Endometrial microvascular endothelial cells (primary cell): ENCODE measurements around the gene MICU1. TPM values are rescaled to one million over a fixed set of nuclear protein-coding genes. Genes with fewer than 3 reads are reported as not detected.

ENCODE experiments used
- in situ Hi-C: cut with HindIII; loops from 2 replicates; pipeline ENCODE4 v1.10.0; 2017; ENCODE audit warnings: low sequenced_read_pairs, low pct_unique_long_range_greater_than_20kb; ENCODE audit errors: inconsistent ontology term
- total RNA-seq: library from RNA; depleted of rRNA; stranded (reverse); fragments of >200 nt; gene quantifications from one replicate; pipeline ENCODE4 v1.2.3, GENCODE V29; 2015; ENCODE audit errors: inconsistent ontology term

Gene MICU1
- total RNA-seq, 1 donor from 2014 or later: 39.7 TPM

DNA sequence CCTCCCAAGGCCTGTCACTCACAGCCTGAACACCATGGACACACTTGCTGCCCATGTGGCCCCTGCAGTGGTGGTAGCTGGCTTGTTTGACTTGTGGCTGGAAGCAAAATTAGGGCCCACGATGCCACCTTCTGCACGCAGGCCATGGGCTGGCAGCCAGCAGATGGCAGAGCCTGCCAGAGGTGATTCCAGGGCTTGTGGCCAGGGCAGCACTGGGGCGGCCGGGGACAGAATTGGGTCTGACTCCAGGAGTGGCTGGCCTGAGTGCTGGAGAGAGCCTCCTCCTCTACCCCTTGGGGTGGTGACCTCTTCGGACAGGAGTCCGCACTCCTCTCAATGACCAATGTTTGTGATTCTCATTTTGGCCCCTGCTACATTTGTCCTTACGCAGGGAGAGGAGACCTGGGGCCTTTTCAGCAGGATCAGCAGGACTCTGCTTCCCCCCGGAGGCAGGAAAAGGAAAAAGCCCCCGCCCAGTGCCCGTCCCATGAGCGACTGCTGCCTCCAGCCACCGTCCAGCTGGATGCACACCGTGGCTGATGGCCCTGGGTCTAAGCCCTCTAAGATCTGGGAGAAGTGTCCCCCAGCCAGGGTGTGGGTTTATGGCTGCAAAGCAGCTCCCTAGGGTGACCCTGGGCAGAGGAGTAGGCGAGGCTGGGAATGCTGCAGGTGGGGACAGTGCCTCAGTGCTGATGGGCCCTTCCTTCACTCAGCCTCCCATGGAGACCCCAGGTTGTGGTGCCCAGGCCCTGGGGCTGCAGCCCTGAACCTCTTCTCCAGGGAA, 297.6 kb downstream of the MICU1 start:
- in situ Hi-C loops: loop anchor here (10.0 kb wide), 1 partner anchor 53 kb away; the partner anchor contains the start of gene DDIT4

DNA sequence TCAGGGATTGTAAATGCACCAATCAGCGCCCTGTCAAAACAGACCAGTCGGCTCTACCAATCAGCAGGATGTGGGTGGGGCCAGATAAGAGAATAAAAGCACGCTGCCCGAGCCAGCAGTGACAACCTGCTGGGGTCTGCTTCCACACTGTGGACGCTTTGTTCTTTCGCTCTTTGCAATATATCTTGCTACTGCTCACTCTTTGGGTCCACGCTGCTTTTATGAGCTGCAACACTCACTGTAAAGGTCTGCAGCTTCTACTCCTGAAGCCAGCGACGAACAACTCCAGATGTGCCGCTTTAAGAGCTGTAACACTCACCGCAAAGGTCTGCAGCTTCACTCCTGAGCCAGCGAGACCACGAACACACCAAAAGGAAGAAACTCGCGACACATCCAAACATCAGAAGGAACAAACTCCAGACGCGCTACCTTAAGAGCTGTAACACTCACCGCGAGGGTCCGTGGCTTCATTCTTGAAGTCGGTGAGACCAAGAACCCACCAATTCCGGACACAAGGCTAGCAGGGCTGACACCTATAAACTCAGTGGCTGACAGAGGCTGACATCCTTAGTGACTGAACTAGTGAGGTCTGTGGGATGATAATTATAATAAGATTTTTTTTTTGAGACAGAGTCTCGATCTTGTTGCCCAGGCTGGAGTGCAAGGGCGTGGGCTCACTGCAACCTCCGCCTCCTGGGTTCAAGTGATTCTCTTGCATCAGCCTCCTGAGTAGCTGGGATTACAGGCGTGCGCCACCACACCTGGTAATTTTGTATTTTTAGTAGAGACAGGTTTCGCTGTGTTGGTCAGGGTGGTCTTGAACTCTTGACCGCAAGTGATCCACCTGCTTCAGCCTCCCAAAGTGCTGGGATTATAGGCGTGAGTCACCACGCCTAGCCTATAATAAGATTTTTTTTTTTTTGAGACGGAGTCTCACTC, 298.9 kb downstream of the MICU1 start:
- in situ Hi-C loops: loop anchor here (10.0 kb wide), 1 partner anchor 52 kb away; the partner anchor contains the start of gene DDIT4

DNA sequence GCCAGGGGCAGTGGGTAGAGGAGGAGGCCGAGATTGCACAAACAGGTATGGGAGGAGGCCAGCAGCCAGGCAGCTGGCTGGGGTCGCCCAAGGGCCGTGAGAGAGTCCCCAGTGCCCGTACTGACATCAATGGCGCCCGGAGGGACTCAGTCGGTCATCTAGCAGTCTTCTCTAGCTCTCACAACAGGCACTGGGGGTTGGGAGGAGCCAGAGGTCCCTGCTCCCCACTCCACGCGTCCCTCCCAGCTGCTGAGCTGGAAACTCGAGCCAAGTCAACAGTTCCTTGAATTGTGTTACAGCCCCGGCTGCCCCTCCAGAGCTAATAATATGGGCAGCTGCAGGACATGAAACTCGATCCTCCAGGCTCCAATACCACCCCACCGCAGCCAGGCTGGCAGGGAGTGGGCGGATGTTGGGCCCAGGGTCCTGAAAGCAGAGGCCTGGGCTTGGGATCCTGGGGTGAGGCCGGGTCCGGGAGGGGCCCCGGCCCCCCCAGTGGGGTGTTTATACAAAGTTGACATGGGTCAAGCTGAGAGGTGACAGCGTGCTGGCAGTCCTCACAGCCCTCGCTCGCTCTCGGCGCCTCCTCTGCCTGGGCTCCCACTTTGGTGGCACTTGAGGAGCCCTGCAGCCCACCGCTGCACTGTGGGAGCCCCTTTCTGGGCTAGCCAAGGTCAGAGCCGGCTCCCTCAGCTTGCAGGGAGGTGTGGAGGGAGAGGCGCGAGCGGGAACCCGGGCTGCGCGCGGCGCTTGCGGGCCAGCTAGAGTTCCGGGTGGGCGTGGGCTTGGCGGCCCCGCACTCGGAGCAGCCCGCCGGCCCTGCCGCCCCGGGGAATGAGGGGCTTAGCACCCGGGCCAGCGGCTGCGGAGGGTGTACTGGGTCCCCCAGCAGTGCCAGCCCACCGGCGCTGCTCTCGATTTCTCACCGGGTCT, 300.4 kb downstream of the MICU1 start:
- in situ Hi-C loops: loop anchor here (10.0 kb wide), 1 partner anchor 51 kb away; the partner anchor contains the start of gene DDIT4

DNA sequence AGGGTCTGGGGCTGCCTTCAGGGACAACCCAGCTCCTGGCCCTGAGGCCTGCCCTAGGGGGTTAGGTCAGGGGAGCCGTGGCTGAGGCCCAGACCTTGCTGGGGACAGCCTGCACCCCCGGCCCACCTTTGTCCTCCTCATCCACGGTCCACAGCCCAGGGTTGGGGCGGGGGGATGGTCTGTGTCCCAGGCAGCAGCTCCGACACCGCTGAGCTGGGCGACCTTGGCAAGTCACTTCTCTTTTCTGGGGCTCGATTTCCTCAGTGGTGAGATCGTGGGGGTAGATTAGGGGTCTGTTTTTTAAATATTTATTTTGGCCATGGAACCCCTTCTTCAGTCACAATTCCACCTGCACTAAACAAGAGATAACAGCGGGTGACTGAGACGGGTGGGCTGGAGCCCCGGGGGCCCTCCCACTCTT, 302.1 kb downstream of the MICU1 start:
- in situ Hi-C loops: loop anchor here (10.0 kb wide), 1 partner anchor 49 kb away; the partner anchor contains the start of gene DDIT4

DNA sequence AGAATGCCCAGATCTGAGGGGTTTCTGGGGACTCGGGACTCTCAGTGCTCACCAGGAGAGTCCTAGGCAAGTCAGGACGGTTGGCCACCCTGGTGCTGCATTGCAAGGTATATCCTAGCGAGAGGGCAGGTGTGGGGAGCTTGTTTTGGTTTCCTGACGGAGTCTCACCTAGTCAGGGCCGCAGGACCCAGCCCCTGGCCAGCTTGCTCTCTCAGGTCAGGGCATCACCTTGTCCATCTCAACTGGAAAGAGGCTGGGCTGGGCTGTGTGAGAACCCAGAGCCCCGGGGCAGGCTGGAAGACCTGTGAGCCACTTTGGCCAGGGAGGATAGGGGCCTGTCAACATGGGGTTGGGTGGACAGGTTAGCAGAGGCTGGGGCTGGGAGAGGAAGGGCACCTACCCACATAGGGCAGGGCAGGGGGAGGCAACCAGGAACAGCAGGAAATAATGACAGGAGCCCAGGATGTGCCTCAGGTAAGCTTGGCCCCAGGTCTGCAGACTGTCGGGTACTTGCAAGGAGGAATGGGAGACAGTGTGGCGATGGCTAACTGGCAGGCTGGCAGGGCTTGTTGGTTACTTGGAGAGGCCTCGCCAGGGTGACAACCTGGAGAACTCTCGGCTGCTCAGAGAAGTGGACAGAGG, 302.6 kb downstream of the MICU1 start:
- in situ Hi-C loops: loop anchor here (10.0 kb wide), 1 partner anchor 48 kb away; the partner anchor contains the start of gene DDIT4

DNA sequence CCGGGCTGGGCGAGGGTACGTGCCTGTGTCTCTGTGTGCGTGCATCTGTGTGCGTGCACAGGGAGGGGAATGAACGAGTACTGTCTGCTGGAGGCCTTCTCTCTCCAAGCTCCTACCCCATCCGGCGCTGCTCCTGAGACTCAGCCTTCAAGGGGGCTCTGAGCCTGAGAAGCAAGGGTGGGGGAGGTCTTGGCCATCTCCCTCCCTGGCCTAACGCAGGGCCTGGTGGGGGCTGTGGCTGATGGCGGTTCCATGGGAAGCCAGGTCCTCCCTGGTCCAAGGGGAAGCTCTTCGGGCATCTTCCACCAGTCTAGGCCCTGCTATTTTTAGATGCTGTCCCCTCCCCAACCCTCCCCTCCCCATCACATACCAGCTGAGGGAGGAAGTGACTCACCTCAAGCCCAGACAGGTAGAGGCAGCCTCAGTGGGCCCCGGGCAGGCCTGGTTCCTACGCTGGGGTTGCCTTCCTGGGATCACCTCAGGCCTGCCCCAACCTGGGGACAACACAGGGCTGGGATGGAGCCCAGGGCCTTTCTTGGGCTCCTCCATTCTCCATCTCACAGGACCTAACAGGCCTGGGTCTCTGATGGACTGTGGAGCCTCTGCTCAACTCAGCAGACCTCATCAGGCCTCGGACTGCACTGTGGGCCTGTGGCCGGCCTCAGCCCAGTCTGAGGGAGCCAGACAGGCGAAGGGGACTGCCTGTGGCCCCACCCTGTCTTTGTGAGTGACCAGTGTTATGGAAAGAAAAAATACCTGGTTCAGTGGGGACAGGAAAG, 303.4 kb downstream of the MICU1 start:
- in situ Hi-C loops: loop anchor here (10.0 kb wide), 1 partner anchor 48 kb away; the partner anchor contains the start of gene DDIT4

DNA sequence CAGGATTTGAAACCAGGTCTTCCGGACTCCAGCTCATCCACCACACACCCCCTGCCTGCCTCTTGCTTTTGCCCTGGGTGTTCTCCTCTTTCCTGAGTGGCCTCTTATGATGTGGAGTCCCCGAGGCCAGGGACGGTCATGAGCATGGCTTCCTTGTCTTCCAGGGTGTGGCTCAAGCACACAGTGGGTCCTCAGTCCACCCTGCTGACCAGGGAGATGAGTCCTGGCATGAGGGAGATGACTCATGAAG, 303.9 kb downstream of the MICU1 start:
- in situ Hi-C loops: loop anchor here (10.0 kb wide), 1 partner anchor 47 kb away; the partner anchor contains the start of gene DDIT4

DNA sequence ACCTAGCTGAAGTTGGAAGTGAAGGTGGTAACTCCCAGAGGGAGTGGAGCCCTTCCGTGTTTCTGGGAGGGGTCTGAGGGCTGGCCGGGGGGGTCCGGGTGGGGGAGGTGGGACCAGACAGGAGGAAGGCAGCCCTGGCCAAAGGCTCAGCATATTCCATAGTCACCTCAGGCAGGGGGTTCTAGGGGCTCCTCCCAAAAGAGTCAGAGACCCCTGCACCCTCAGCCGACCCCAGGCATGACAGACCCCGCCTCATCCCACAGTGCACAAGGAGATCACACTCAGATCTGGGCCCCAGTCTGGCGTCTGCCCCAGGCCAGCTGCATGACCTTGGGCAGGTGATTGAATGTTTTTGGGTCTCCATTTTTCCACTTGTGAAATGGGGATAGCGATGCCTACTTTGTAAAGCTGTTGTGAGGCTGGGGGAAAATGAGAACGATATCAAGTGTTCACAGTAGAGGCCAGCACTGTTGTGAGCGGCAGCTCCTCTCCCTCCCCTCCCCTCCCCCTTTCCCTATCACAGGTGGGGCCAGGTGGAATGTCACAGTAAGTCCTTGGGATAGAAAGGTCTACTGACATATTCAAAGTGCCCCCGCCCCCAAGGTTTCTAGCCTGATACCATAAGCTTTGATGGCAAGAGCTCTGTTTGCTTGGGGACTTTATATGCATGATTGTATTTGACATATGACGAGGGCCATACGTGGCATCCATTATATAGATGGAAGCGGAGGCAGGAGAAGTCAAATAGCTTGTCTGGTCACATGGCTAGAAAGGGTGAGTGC, 304.4 kb downstream of the MICU1 start:
- in situ Hi-C loops: loop anchor here (10.0 kb wide), 1 partner anchor 47 kb away; the partner anchor contains the start of gene DDIT4

DNA sequence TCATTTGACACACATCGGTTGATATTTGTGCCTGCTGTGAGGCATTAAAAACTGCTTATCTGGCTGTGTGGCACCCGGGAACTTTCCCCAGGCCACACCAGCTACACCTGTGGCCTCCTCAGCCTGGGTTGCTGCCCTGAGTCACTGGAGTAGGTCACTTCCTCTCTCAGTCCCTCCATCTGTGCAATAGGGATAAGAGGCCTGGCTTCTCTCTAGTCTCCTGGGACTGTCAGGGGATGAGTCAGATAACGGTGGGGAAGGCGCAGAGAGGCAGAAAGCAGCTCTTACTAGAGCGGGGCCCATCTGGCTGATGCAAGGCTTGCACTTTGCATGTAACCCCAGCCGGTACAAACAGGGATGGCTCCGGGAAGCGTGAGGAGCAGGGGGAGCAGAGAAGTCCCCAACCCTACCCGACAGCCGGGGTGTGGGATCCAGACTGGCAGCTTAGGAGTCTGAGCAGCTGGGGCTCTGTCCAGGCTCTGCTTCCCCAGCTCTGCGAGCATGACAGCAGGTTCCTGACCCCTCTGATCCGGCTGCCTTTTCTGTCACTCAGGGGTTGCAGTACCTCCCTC, 305.1 kb downstream of the MICU1 start:
- in situ Hi-C loops: loop anchor here (10.0 kb wide), 1 partner anchor 46 kb away; the partner anchor contains the start of gene DDIT4

DNA sequence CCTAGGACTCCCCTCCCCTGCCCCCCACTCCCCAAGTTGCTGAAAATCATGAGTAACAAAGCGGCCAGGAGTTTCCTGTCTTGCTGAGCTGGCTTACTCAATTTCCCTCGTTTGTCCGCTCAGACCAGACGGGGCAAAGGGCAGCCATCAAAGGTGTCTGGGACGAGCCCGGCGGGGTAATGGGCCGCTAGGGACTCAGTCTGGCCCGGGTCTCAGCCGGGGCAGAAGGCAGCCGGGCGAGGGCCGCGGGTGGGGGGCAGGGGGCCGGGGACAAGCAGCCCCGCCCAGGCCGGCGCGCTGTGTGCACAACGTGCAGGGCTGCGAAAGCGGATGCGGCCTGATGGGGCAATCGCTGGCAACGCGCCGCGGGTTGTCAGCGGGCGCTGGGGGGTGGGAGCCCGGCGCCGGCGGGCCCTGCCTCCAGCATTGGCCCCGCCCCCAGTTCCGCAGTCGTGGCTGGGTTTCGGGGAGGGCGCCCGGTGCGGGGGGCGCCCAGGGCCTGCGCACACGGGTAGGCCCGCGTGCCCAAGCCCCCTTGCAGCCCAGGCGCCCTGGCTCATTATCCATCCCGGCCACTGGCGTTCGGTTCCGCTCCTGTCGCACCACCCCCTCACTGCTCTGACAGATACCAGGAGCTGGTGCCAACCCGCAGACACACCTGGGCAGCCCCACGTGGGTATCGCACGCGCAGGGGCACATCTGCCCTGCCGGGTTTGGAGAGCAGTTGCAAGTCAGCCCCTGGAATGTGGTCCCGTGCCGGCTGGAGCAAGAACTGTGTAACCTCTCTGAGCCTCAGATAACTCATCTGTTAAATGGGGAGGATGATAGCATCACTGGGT, 306.2 kb downstream of the MICU1 start:
- in situ Hi-C loops: loop anchor here (10.0 kb wide), 1 partner anchor 45 kb away; the partner anchor contains the start of gene DDIT4

DNA sequence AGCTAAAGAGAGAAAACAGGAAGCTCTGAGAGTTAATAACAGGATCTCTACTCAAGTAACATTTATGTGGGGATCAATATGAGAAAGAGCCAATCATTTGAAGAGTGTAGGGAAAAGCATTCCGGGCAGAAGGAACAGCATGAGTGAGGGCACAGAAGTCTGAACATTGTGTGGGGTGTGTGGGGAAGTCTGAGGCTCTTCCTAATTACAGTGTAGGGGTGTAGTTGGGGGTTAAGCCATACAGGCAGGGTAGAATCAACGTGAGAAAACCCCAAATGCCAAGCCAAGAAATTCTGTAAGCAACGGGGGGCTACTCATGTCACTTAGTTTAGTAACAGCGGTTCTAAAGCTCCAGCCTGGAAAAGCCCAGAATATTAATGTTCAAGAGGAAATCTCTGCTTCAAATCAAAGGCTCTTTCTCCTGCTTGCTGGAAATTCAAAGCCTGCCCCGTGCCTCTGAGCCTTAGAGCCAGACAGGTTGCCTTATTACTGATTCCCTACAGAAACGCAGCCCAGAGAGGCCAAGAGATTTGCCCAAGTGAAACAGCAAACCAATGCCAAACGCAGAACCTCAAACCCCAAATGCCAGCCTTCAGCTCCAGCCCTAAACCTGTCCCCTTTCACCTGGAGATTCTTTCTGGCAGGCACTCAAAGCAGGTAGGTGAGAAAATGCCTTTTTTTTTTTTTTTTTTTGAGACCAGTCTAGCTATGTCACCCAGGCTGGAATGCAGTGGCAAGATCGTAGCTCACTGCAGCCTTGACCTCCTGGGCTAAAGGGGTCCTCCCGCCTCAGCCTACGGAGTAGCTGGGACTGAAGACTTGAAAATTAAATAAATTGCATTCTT, 307.2 kb downstream of the MICU1 start:
- in situ Hi-C loops: no loop called here
